H1 (cell line): ENCODE results near the gene CEP72. TPM values are rescaled to one million over a fixed set of nuclear protein-coding genes. Genes with fewer than 3 reads are reported as not detected.

Experiments
- CTCF ChIA-PET: fragments of 300-600 bp; sonication (Branson Sonifier 250); formaldehyde crosslinking; loops from one replicate; lab custom pipeline; 2021; ENCODE audit not compliant: partially characterized antibody; lab: Charles Lee
- POLR2A ChIA-PET: fragments of 300-600 bp; sonication (Branson Sonifier 250); formaldehyde crosslinking; loops from one replicate; lab custom pipeline; 2021; ENCODE audit warnings: inconsistent platforms; ENCODE audit not compliant: partially characterized antibody; lab: Charles Lee
- DNase-seq, 2 experiments: peaks; one replicate each; pipeline versions ENCODE4 v3.0.0 to v3.0.0-alpha.2; 2010 to 2022; ENCODE audit warnings: low spot score in 2 of 2, low read depth in 1 of 2, mixed read lengths in 1 of 2
- FAIRE-seq: peaks from 2 replicates; lab custom pipeline; 2011; peaks lifted over from hg19 to GRCh38; lab: Jason Lieb, UNC
- H2AFZ ChIP-seq: 2 replicates; pipeline ENCODE4 v1.8.1; 2012; ENCODE audit warnings: low read length, inconsistent platforms
- H2AK5ac ChIP-seq: 2 replicates; pipeline ENCODE4 v1.6.1; 2013; ENCODE audit warnings: low read depth, low read length
- H2BK120ac ChIP-seq: replicated peaks from 2 replicates; pipeline ENCODE3; 2013; ENCODE audit warnings: low read depth, low read length, inconsistent platforms
- H2BK12ac ChIP-seq: 2 replicates; pipeline ENCODE4 v1.6.1; 2013; ENCODE audit warnings: low read depth, low read length
- H2BK15ac ChIP-seq: 2 replicates; pipeline ENCODE4 v1.6.1; 2013; ENCODE audit warnings: low read length
- H2BK20ac ChIP-seq: 2 replicates; pipeline ENCODE4 v1.6.1; 2013; ENCODE audit warnings: low read length
- H2BK5ac ChIP-seq: 2 replicates; pipeline ENCODE4 v1.6.1; 2013; ENCODE audit warnings: low read depth, low read length
- H3K14ac ChIP-seq: 2 replicates; pipeline ENCODE4 v1.6.1; 2013; ENCODE audit warnings: inconsistent platforms; ENCODE audit not compliant: insufficient read length
- H3K18ac ChIP-seq: 2 replicates; pipeline ENCODE4 v1.6.1; 2013; ENCODE audit warnings: low read length; ENCODE audit errors: extremely low read depth
- H3K23ac ChIP-seq: 2 replicates; pipeline ENCODE4 v1.6.1; 2013; ENCODE audit warnings: inconsistent platforms; ENCODE audit not compliant: insufficient read length
- H3K23me2 ChIP-seq: 2 replicates; pipeline ENCODE4 v1.6.1; 2013; ENCODE audit warnings: low read depth, low read length
- H3K27ac ChIP-seq: 2 replicates; pipeline ENCODE4 v1.6.1; 2011; ENCODE audit warnings: low read depth, low read length, inconsistent platforms
- H3K27me3 ChIP-seq, 4 experiments: replicated peaks in 1 of 4; 1 replicate in 1 of 4; 2 replicates in 3 of 4; pipeline versions ENCODE4 v1.6.1 to v1.8.1; 2011 to 2013; ENCODE audit warnings: low read length in 3 of 4, mild to moderate bottlenecking in 3 of 4, inconsistent platforms in 2 of 4, mixed read lengths in 2 of 4, moderate library complexity in 1 of 4; ENCODE audit not compliant: control insufficient read depth in 3 of 4, insufficient read depth in 3 of 4; ENCODE audit errors: extremely low read depth in 1 of 4
- H3K36me3 ChIP-seq, 4 experiments: 2 replicates each; pipeline versions ENCODE4 v1.6.1 to v1.8.1; 2011 to 2013; ENCODE audit warnings: mild to moderate bottlenecking in 4 of 4, low read length in 3 of 4, moderate library complexity in 2 of 4, control low read depth in 1 of 4, inconsistent platforms in 1 of 4; ENCODE audit not compliant: insufficient read depth in 4 of 4, control insufficient read depth in 2 of 4
- H3K4ac ChIP-seq: replicated peaks from 2 replicates; pipeline ENCODE3; 2013; ENCODE audit warnings: low read length, low read depth, mixed read lengths, inconsistent platforms; ENCODE audit not compliant: insufficient read length
- H3K4me1 ChIP-seq, 4 experiments: replicated peaks in 1 of 4; 1 replicate in 1 of 4; 2 replicates in 3 of 4; pipeline versions ENCODE4 v1.6.1 to v1.8.1; 2011 to 2013; ENCODE audit warnings: low read length in 3 of 4, inconsistent platforms in 2 of 4, mixed read lengths in 1 of 4; ENCODE audit not compliant: insufficient read depth in 4 of 4, control insufficient read depth in 3 of 4
- H3K4me2 ChIP-seq, 2 experiments: 2 replicates each; pipeline versions ENCODE4 v1.6.1 to v1.8.1; 2011 to 2013; ENCODE audit warnings: low read depth in 2 of 2, low read length in 2 of 2, control low read depth in 1 of 2, inconsistent platforms in 1 of 2, mild to moderate bottlenecking in 1 of 2; ENCODE audit not compliant: insufficient read depth in 1 of 2
- H3K4me3 ChIP-seq, 4 experiments: fragments of 200-600, 300-600 bp in 1 of 4; sonication (generic), shearing (Covaris generic), sonication (Bioruptor Twin) in 1 of 4; 2 replicates each; pipeline versions ENCODE4 v1.5.1 to v1.8.1; 2011 to 2016; ENCODE audit warnings: low read length in 4 of 4, low read depth in 3 of 4, control low read depth in 2 of 4, inconsistent platforms in 2 of 4, mild to moderate bottlenecking in 2 of 4, mixed read lengths in 1 of 4, moderate library complexity in 1 of 4; ENCODE audit not compliant: insufficient read depth in 2 of 4; ENCODE audit errors: extremely low read depth in 1 of 4
- H3K56ac ChIP-seq: replicated peaks from 2 replicates; pipeline ENCODE3; 2013; ENCODE audit warnings: low read depth, mild to moderate bottlenecking, mixed read lengths, low read length, inconsistent platforms; ENCODE audit not compliant: insufficient read length
- H3K79me1 ChIP-seq: 2 replicates; pipeline ENCODE4 v1.6.1; 2013; ENCODE audit warnings: low read depth, low read length, control low read depth
- H3K79me2 ChIP-seq, 2 experiments: 2 replicates each; pipeline versions ENCODE4 v1.6.1 to v1.8.1; 2012 to 2013; ENCODE audit warnings: low read length in 2 of 2, mild to moderate bottlenecking in 2 of 2, inconsistent platforms in 1 of 2; ENCODE audit not compliant: insufficient read depth in 2 of 2, control insufficient read depth in 1 of 2
- H3K9ac ChIP-seq, 4 experiments: replicated peaks in 1 of 4; 1 replicate in 1 of 4; 2 replicates in 3 of 4; pipeline versions ENCODE4 v1.6.1 to v1.8.1; 2011 to 2013; ENCODE audit warnings: low read depth in 3 of 4, low read length in 3 of 4, control low read depth in 2 of 4, mild to moderate bottlenecking in 2 of 4, moderate library complexity in 2 of 4, inconsistent platforms in 1 of 4; ENCODE audit errors: extremely low read depth in 1 of 4
- H3K9me3 ChIP-seq, 2 experiments: 2 replicates each; pipeline versions ENCODE4 v1.6.1 to v1.8.1; 2012 to 2013; ENCODE audit warnings: mild to moderate bottlenecking in 2 of 2, moderate library complexity in 2 of 2, control low read depth in 1 of 2, inconsistent platforms in 1 of 2, low read depth in 1 of 2, low read length in 1 of 2, mixed read lengths in 1 of 2; ENCODE audit not compliant: insufficient read depth in 2 of 2
- H4K20me1 ChIP-seq, 2 experiments: replicated peaks in 1 of 2; 2 replicates each; pipeline versions ENCODE3 to v1.8.1; 2011 to 2013; ENCODE audit warnings: inconsistent platforms in 2 of 2, low read length in 2 of 2, mild to moderate bottlenecking in 1 of 2; ENCODE audit not compliant: insufficient read depth in 2 of 2, control insufficient read depth in 1 of 2
- H4K5ac ChIP-seq: 2 replicates; pipeline ENCODE4 v1.6.1; 2013; ENCODE audit warnings: low read length, low read depth, mixed read lengths, inconsistent platforms; ENCODE audit not compliant: insufficient read length
- H4K8ac ChIP-seq: 2 replicates; pipeline ENCODE4 v1.8.0; 2013; ENCODE audit warnings: mild to moderate bottlenecking, moderate library complexity, low read length, inconsistent platforms; ENCODE audit not compliant: insufficient read depth; ENCODE audit errors: extremely low read depth
- H4K91ac ChIP-seq: replicated peaks from 2 replicates; pipeline ENCODE3; 2013; ENCODE audit warnings: low read length, mixed read lengths, inconsistent platforms; ENCODE audit not compliant: insufficient read length
- BACH1 ChIP-seq: IDR thresholded peaks from 2 replicates; pipeline ENCODE4 v1.6.1; 2012; ENCODE audit warnings: low read length, improper control_type of control experiment
- CBX5 ChIP-seq: fragments of 300-800, 300-1000 bp; sonication (generic); IDR thresholded peaks from 2 replicates; pipeline ENCODE4 v1.7.1; 2016; ENCODE audit warnings: antibody characterized with exemption, low read length, low read depth
- POLR2A ChIP-seq, 2 experiments: IDR thresholded peaks; 1 replicate in 1 of 2; 2 replicates in 1 of 2; pipeline ENCODE4 v1.6.1; 2011; ENCODE audit warnings: low read depth in 2 of 2, low read length in 2 of 2, mild to moderate bottlenecking in 2 of 2; ENCODE audit errors: control extremely low read depth in 1 of 2
- SP1 ChIP-seq: IDR thresholded peaks from 2 replicates; pipeline ENCODE4 v1.6.1; 2011; ENCODE audit warnings: low read depth, low read length
- TEAD4 ChIP-seq: IDR thresholded peaks from 2 replicates; pipeline ENCODE4 v1.6.1; 2012; ENCODE audit warnings: low read depth, low read length, inconsistent platforms, mixed read lengths
- YY1 ChIP-seq: IDR thresholded peaks from 2 replicates; pipeline ENCODE4 v1.6.1; 2011; ENCODE audit warnings: low read depth, mild to moderate bottlenecking, low read length
- WGBS, 2 experiments: shearing (Covaris generic) in 1 of 2; methylation state at CpG; one replicate each; pipeline versions ENCODE4 v1.1.6 to v1.1.7; 2013 to 2015; ENCODE audit warnings: low lambda C conversion rate in 2 of 2, mixed read lengths in 2 of 2, inconsistent platforms in 1 of 2, low coverage in 1 of 2, missing lambda C conversion rate in 1 of 2; ENCODE audit not compliant: insufficient replicate concordance in 2 of 2, insufficient coverage in 1 of 2, insufficient read length in 1 of 2; ENCODE audit errors: extremely low coverage in 1 of 2, missing lambda C conversion rate in 1 of 2; 5-methylcytosine and 5-hydroxymethylcytosine counted together
- polyA plus RNA-seq, 7 experiments: library from polyadenylated mRNA; depleted of rRNA in 3 of 7; stranded (reverse) in 5 of 7; unstranded in 2 of 7; fragments of >200 nt in 5 of 7; fragments of 200-250 nt in 2 of 7; gene quantifications; 1 replicate in 5 of 7; 2 replicates in 1 of 7; 4 replicates in 1 of 7; pipeline versions ENCODE4 v1.2.1 to v1.2.3, GENCODE V29; 2011 to 2013; ENCODE audit warnings: missing spikeins in 2 of 7, mixed read lengths in 2 of 7
- total RNA-seq: library from RNA; stranded (reverse); fragmentation: NEBNext Ultra II Directional; extraction: Animal tissue kit (Norgen Biotek cat#: 25700); gene quantifications from 2 replicates; pipeline ENCODE4 v1.2.1, GENCODE V29; 2021

The CEP72 gene
- total and polyA plus RNA-seq, 2 of the 8 experiments (the other 6 are each of a cell fraction or from before 2014, with no cell fraction given) = 13.1 to 19.6 TPM

DNA sequence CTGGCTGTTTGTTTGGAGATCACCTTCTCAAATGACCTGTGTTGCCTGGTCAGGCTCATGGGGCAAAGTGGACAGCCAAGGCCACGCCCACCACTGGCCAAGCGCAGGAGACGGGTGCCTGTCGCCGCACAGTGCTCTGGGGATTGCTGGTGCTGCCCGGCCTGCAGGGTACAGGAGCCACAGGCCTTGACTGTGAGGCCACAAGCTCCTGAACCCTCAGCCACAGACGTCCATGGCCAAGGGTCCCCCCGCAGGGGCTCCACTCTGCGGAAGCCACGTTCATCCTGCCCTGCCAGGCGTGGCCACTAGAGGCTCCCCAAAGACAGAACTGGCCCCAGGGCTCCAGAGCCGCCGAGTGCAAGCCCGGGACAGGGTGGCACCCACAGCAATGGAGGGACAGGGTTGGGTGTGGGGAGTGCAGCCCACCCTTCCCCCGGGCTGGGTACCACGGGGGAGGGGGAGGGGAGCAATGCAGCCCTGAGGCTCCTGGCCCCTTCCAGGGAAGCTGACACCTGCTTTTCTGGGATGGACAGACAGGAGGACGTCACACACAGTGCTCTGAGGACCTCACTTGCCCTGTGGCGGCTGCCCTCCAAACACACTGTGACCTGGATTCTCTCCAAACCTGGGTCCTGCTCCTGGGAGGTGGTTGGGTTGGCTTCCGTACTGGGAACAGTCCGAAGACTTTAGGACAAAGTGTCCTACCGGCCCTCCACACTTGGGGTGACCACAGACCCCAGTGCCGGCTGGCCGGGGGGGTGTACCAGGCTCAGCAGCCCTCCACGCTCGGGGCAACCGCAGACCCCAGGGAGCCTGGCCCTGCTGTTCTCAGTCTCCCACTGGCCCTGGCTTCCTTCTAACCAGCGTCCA, 59.6 kb downstream of the CEP72 start:
- no peak overlapping the region for H3K4ac ChIP-seq
- peak overlapping the region; percentile 87; the same call in 1 of the 2 replicates for H2BK12ac ChIP-seq
- no peaks in the 10 kb centered on the region for H3K9me3 ChIP-seq
- peaks cover 0 to 21% (median 10%) of the 10 kb centered on the region in 4 experiments; a peak in 6 of 7 replicates for H3K4me1 ChIP-seq
- POLR2A ChIA-PET = interaction anchor here (0.9 to 1.2 kb wide), 2 partner anchors 57 to 58 kb away, joined by 3 to 4 read pairs; no protein-coding TSS in a partner anchor
- WGBS, 2 experiments = 59% methylated on average over 22 of the region's 27 CpGs; no CpG with 5 or more reads in 1 of the 2 experiments
- no peak overlapping the region for H4K91ac ChIP-seq
- peak overlapping the region in 2 of 4 experiments; percentile 29 to 55; a peak in 2 of 7 replicates for H3K9ac ChIP-seq
- H2BK120ac ChIP-seq = no peak overlapping the region
- CTCF ChIA-PET = interaction anchor here (0.7 to 5.4 kb wide), 14 partner anchors 9 to 231 kb away, joined by 3 to 29 read pairs (median 4); partner anchors contain the start of genes BRD9 and TRIP13
- no peaks in the 10 kb centered on the region for H3K23me2 ChIP-seq
- no peak overlapping the region for H3K56ac ChIP-seq
- peak overlapping the region in 1 of 2 experiments; percentile 37; a peak in 2 of 4 replicates for H3K4me2 ChIP-seq
- H3K14ac ChIP-seq = no peak overlapping the region
- FAIRE-seq (no peak), DNase-seq (peak in 1 of 2 experiments; percentile 90)
- H4K5ac ChIP-seq = no peak overlapping the region
- peak overlapping the region; percentile 38; the same call in 1 of the 2 replicates for H3K27ac ChIP-seq
- H3K27me3 ChIP-seq = peaks cover 0 to 12% (median 5%) of the 10 kb centered on the region in 4 experiments; a peak in 3 of 7 replicates
- peaks cover 12 to 15% of the 10 kb centered on the region in 2 experiments for H4K20me1 ChIP-seq
- H2BK20ac ChIP-seq = no peak overlapping the region
- H3K79me2 ChIP-seq = no peaks in the 10 kb centered on the region
- H2AFZ ChIP-seq = no peak overlapping the region
- H3K36me3 ChIP-seq = peaks cover 3 to 6% (median 5%) of the 10 kb centered on the region in 4 experiments; a peak in 6 of 8 replicates
- peak overlapping the region; percentile 95 for H4K8ac ChIP-seq
- no peaks in the 10 kb centered on the region for H3K79me1 ChIP-seq
- H3K18ac ChIP-seq = no peak overlapping the region
- H2BK5ac ChIP-seq = no peak overlapping the region
- H2BK15ac ChIP-seq = no peak overlapping the region
- no peak overlapping the region for H3K23ac ChIP-seq
- H2AK5ac ChIP-seq = peak overlapping the region; percentile 53; the same call in 1 of the 2 replicates
- H3K4me3 ChIP-seq = no peak overlapping the region
- TF ChIP-seq YY1 (0 out of 2 replicates have a peak, but pooled peaks have one; percentile 61), SP1 (no peak), BACH1 (no peak), CBX5 (no peak), TEAD4 (no peak), POLR2A (IDR thresholded peaks at IDR 0.05; ENCODE audit: control extremely low read depth in 1 of 2, low read depth in 2 of 2, low read length in 2 of 2) (no peak; a peak in 1 of 3 replicates)
